Loucy (cell line): ENCODE measurements around the gene ATP6V0D1.

Experiments used
- EZH2phosphoT487 ChIP-seq: fragments of 200-600 bp; IDR thresholded peaks from 2 replicates; pipeline ENCODE4 v1.6.1; 2018; ENCODE audit warnings: antibody characterized with exemption, mild to moderate bottlenecking, moderate library complexity, borderline replicate concordance
- TF ChIP-seq, protein P1 (sequence below): fragments of 200-600 bp; sonication (generic); conservative IDR thresholded peaks from 2 replicates; pipeline ENCODE4 v1.5.1; 2014; ENCODE audit warnings: mild to moderate bottlenecking, antibody characterized with exemption, low read length

- TF ChIP-seq, protein P1, sequence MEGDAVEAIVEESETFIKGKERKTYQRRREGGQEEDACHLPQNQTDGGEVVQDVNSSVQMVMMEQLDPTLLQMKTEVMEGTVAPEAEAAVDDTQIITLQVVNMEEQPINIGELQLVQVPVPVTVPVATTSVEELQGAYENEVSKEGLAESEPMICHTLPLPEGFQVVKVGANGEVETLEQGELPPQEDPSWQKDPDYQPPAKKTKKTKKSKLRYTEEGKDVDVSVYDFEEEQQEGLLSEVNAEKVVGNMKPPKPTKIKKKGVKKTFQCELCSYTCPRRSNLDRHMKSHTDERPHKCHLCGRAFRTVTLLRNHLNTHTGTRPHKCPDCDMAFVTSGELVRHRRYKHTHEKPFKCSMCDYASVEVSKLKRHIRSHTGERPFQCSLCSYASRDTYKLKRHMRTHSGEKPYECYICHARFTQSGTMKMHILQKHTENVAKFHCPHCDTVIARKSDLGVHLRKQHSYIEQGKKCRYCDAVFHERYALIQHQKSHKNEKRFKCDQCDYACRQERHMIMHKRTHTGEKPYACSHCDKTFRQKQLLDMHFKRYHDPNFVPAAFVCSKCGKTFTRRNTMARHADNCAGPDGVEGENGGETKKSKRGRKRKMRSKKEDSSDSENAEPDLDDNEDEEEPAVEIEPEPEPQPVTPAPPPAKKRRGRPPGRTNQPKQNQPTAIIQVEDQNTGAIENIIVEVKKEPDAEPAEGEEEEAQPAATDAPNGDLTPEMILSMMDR: no peak
- no peak for TF ChIP-seq EZH2phosphoT487
These were observed 6.2 kb downstream of the ATP6V0D1 start for GRCh38 chr16:67474551-67475455.
